ENCODE data around the gene ITSN1.

Gene ITSN1

GRCh38 chr21:33850401-33850800, 208.1 kb downstream of the ITSN1 start:
- no peak for DNase-seq (ENCODE audit: low read depth)
- TF ChIP-seq CTCF (IDR thresholded peaks at IDR 0.05; ENCODE audit: control insufficient read depth, extremely low read depth, insufficient read depth) = no peak
- no peak overlapping the region for H3K4me3 ChIP-seq (ENCODE audit: low read depth, low read length)

GRCh38 chr21:33850985-33851384, 208.7 kb downstream of the ITSN1 start:
- TF ChIP-seq CTCF (IDR thresholded peaks at IDR 0.05; ENCODE audit: control insufficient read depth, extremely low read depth, insufficient read depth) = no peak
- no peak for DNase-seq (ENCODE audit: low read depth)

GRCh38 chr21:33852485-33852884, 210.2 kb downstream of the ITSN1 start:
- H3K4me3 ChIP-seq (ENCODE audit: low read depth, low read length) = no peak overlapping the region
- DNase-seq (ENCODE audit: low read depth) = no peak
- no peak for TF ChIP-seq CTCF (IDR thresholded peaks at IDR 0.05; ENCODE audit: control insufficient read depth, extremely low read depth, insufficient read depth)

More at GRCh38 chr21:33850985-33851384, 208.7 kb downstream of the ITSN1 start:
- H3K4me3 ChIP-seq (ENCODE audit: low read depth, low read length) = no peak overlapping the region

- no peak for TF ChIP-seq CTCF (IDR thresholded peaks at IDR 0.05; ENCODE audit: control insufficient read depth, extremely low read depth, insufficient read depth)
- H3K4me3 ChIP-seq (ENCODE audit: low read depth, low read length) = no peak overlapping the region
- no peak for DNase-seq (ENCODE audit: low read depth)
These were observed 212.3 kb downstream of the ITSN1 start for GRCh38 chr21:33854604-33855003.

GRCh38 chr21:33855190-33855589, 212.9 kb downstream of the ITSN1 start:
- no peak for TF ChIP-seq CTCF (IDR thresholded peaks at IDR 0.05; ENCODE audit: control insufficient read depth, extremely low read depth, insufficient read depth)

GRCh38 chr21:33856893-33857527, 214.7 kb downstream of the ITSN1 start:
- TF ChIP-seq CTCF (IDR thresholded peaks at IDR 0.05; ENCODE audit: control insufficient read depth, extremely low read depth, insufficient read depth) = no peak
- no peak overlapping the region for H3K4me3 ChIP-seq (ENCODE audit: low read depth, low read length)

More at GRCh38 chr21:33855190-33855589, 212.9 kb downstream of the ITSN1 start:
- DNase-seq (ENCODE audit: low read depth) = no peak
- H3K4me3 ChIP-seq (ENCODE audit: low read depth, low read length) = no peak overlapping the region

More at GRCh38 chr21:33856893-33857527, 214.7 kb downstream of the ITSN1 start:
- no peak for DNase-seq (ENCODE audit: low read depth)

All from LNCaP clone FGC (cell line).